OCI-LY7 (cell line): Measurements from ENCODE around the gene PPTC7. TPM values are rescaled to one million over a fixed set of nuclear protein-coding genes. Genes with fewer than 3 reads are reported as not detected.
"Not testable (repeated sequence)": the region's sequence is repeated elsewhere in the genome, so short reads cannot be mapped to it uniquely, and the experiment has no call there.

Source experiments
- BruUV-seq: library from RNA; stranded (reverse); fragments of 400-500 nt; replicated peaks from 2 replicates; lab custom pipeline; 2021; lab: Mats Ljungman, UMichigan
- CTCF ChIA-PET: fragments of 300-600 bp; sonication (Branson Sonifier 250); formaldehyde crosslinking; loops from one replicate; lab custom pipeline; 2022; ENCODE audit warnings: antibody characterized with exemption; ENCODE audit not compliant: unreplicated experiment; lab: Charles Lee
- POLR2A ChIA-PET: fragments of 300-600 bp; sonication (Branson Sonifier 250); formaldehyde crosslinking; loops from one replicate; lab custom pipeline; 2022; ENCODE audit warnings: antibody characterized with exemption; lab: Charles Lee
- DNase-seq: peaks from one replicate; pipeline ENCODE4 v3.0.0-alpha.2; 2015; ENCODE audit warnings: low spot score
- H2AFZ ChIP-seq: fragments of 200-600 bp; sonication (generic), shearing (Covaris generic); 2 replicates; pipeline ENCODE4 v1.6.1; 2014; ENCODE audit warnings: mild to moderate bottlenecking, antibody characterized with exemption, low read length, moderate library complexity
- H3K27ac ChIP-seq: fragments of 200-600 bp; sonication (generic); 2 replicates; pipeline ENCODE4 v1.5.1; 2014; ENCODE audit warnings: mixed run types, low read depth, mild to moderate bottlenecking, moderate library complexity, low read length, inconsistent platforms; ENCODE audit not compliant: poor library complexity, severe bottlenecking
- H3K36me3 ChIP-seq: fragments of 200-600 bp; sonication (generic); 2 replicates; pipeline ENCODE4 v1.6.1; 2014; ENCODE audit warnings: mild to moderate bottlenecking, antibody characterized with exemption, low read length, moderate library complexity, mixed read lengths; ENCODE audit not compliant: insufficient read depth
- H3K4me1 ChIP-seq: fragments of 200-600 bp; sonication (generic); 2 replicates; pipeline ENCODE4 v1.5.1; 2014; ENCODE audit warnings: mild to moderate bottlenecking, low read length; ENCODE audit not compliant: insufficient read depth, poor library complexity, severe bottlenecking
- H3K4me2 ChIP-seq: fragments of 200-600 bp; sonication (generic); 2 replicates; pipeline ENCODE4 v1.6.1; 2014; ENCODE audit warnings: mild to moderate bottlenecking, low read length
- H3K4me3 ChIP-seq: fragments of 200-600 bp; sonication (generic); 2 replicates; pipeline ENCODE4 v1.5.1; 2014; ENCODE audit warnings: mild to moderate bottlenecking, low read depth, low read length; ENCODE audit not compliant: poor library complexity, severe bottlenecking
- H3K79me2 ChIP-seq: fragments of 200-600 bp; sonication (generic); 2 replicates; pipeline ENCODE4 v1.6.1; 2016; ENCODE audit warnings: low read depth, mild to moderate bottlenecking, low read length, moderate library complexity, mixed read lengths; ENCODE audit not compliant: insufficient read depth
- H3K9me2 ChIP-seq: fragments of 200-600 bp; sonication (generic); 2 replicates; pipeline ENCODE4 v1.6.1; 2016; ENCODE audit warnings: mild to moderate bottlenecking, low read length, mixed read lengths; ENCODE audit not compliant: insufficient read depth
- H3K9me3 ChIP-seq: fragments of 200-600 bp; sonication (generic); 2 replicates; pipeline ENCODE4 v1.6.1; 2014; ENCODE audit warnings: mild to moderate bottlenecking, mixed run types, low read length, mixed read lengths
- H4K20me1 ChIP-seq: fragments of 200-600 bp; sonication (generic); 2 replicates; pipeline ENCODE4 v1.6.1; 2014; ENCODE audit warnings: mild to moderate bottlenecking, antibody characterized with exemption, low read length, moderate library complexity, mixed read lengths; ENCODE audit not compliant: insufficient read depth
- CTCF ChIP-seq: fragments of 200-600 bp; sonication (generic); conservative IDR thresholded peaks from 2 replicates; pipeline ENCODE4 v1.5.1; 2014; ENCODE audit warnings: mild to moderate bottlenecking, antibody characterized with exemption, low read length, moderate library complexity, mixed read lengths
- EZH2phosphoT487 ChIP-seq: fragments of 200-600 bp; sonication (generic); IDR thresholded peaks from 2 replicates; pipeline ENCODE4 v1.6.1; 2018; ENCODE audit warnings: low read depth, borderline replicate concordance, mild to moderate bottlenecking, mixed run types, antibody characterized with exemption, low read length, moderate library complexity, mixed read lengths
- intact Hi-C: fragments of 100-400 bp; cut with micrococcal nuclease; formaldehyde crosslinking; loops from one replicate; pipeline ENCODE4 v1.10.0; 2022; ENCODE audit not compliant: unreplicated experiment
- total RNA-seq, 2 experiments: library from RNA; depleted of rRNA in 1 of 2; stranded (reverse); fragments of >200 nt in 1 of 2; shearing (Covaris generic) in 1 of 2; gene quantifications; 2 replicates each; pipeline ENCODE4 v1.2.3, GENCODE V29; 2014 to 2022

The PPTC7 gene
- total RNA-seq, 2 experiments from 2014 or later, result 11.4 to 29.7 TPM

GRCh38 chr12:110575326-110575725 lies 7.8 kb downstream of the PPTC7 start:
- peaks cover 27% of the 10 kb centered on the region for H3K9me3 ChIP-seq
- POLR2A ChIA-PET, result interaction anchor here (0.6 to 1.6 kb wide), 10 partner anchors 10 to 376 kb away, joined by 3 to 11 read pairs (median 5); no protein-coding TSS in a partner anchor
- CTCF ChIA-PET, result interaction anchor here (0.6 kb wide), 1 partner anchor 163 kb away, joined by 3 read pairs; no protein-coding TSS in a partner anchor
- no peak overlapping the region for H3K27ac ChIP-seq
- DNase-seq, result no peak
- H3K79me2 ChIP-seq, result peaks cover 91% of the 10 kb centered on the region
- no peak overlapping the region for H3K4me2 ChIP-seq
- no peaks in the 10 kb centered on the region for H3K9me2 ChIP-seq
- peaks cover 20% of the 10 kb centered on the region; the same call in 1 of the 2 replicates for H4K20me1 ChIP-seq
- no peak overlapping the region for H3K4me3 ChIP-seq
- H2AFZ ChIP-seq, result no peak overlapping the region
- TF ChIP-seq CTCF (no peak), EZH2phosphoT487 (no peak)
- H3K4me1 ChIP-seq, result peaks cover 28% of the 10 kb centered on the region
- no TSS peak for BruUV-seq
- intact Hi-C loops, result no loop called here
- peaks cover 38% of the 10 kb centered on the region for H3K36me3 ChIP-seq

- intact Hi-C loops, result not testable (repeated sequence)
Observed at GRCh38 chr12:110574717-110575230, 8.3 kb downstream of the PPTC7 start.

GRCh38 chr12:110574044-110574443 lies 9.1 kb downstream of the PPTC7 start:
- H3K4me2 ChIP-seq, result no peak overlapping the region
- H3K4me3 ChIP-seq, result no peak overlapping the region
- DNase-seq, result no peak
- no peaks in the 10 kb centered on the region for H3K9me2 ChIP-seq
- intact Hi-C loops, result no loop called here
- no peak for TF ChIP-seq EZH2phosphoT487
- no peak for TF ChIP-seq CTCF
- H2AFZ ChIP-seq, result no peak overlapping the region
- POLR2A ChIA-PET, result interaction anchor here (0.5 to 1.0 kb wide), 4 partner anchors 8 to 77 kb away, joined by 3 to 5 read pairs (median 4); no protein-coding TSS in a partner anchor
- CTCF ChIA-PET, result no interaction called here
- peaks cover 40% of the 10 kb centered on the region for H3K36me3 ChIP-seq
- H3K4me1 ChIP-seq, result peaks cover 15% of the 10 kb centered on the region
- BruUV-seq, result no TSS peak
- H3K79me2 ChIP-seq, result peaks cover 87% of the 10 kb centered on the region
- H3K27ac ChIP-seq, result no peak overlapping the region
- H4K20me1 ChIP-seq, result peaks cover 20% of the 10 kb centered on the region; the same call in 1 of the 2 replicates
- H3K9me3 ChIP-seq, result peaks cover 34% of the 10 kb centered on the region

More at GRCh38 chr12:110574717-110575230, 8.3 kb downstream of the PPTC7 start:
- POLR2A ChIA-PET, result interaction anchor here (0.9 to 1.0 kb wide), 2 partner anchors 9 to 153 kb away, joined by 3 read pairs; no protein-coding TSS in a partner anchor
- H3K4me2 ChIP-seq, H3K9me2 ChIP-seq, H3K4me3 ChIP-seq, H3K27ac ChIP-seq, H2AFZ ChIP-seq, CTCF ChIA-PET, BruUV-seq, DNase-seq: not testable (repeated sequence)
- peaks cover 87% of the 10 kb centered on the region for H3K79me2 ChIP-seq
- H3K36me3 ChIP-seq, result peaks cover 39% of the 10 kb centered on the region
- peaks cover 22% of the 10 kb centered on the region for H3K4me1 ChIP-seq
- peaks cover 28% of the 10 kb centered on the region for H3K9me3 ChIP-seq
- H4K20me1 ChIP-seq, result peaks cover 20% of the 10 kb centered on the region; the same call in 1 of the 2 replicates

- H3K27ac ChIP-seq, H4K20me1 ChIP-seq, H3K4me2 ChIP-seq, H3K4me3 ChIP-seq, CTCF ChIA-PET, H2AFZ ChIP-seq, H3K9me2 ChIP-seq, POLR2A ChIA-PET, DNase-seq, H3K4me1 ChIP-seq, intact Hi-C loops, BruUV-seq: not testable (repeated sequence)
- Histone ChIP-seq H3K79me2 (peaks cover 86% of the 10 kb centered on the region), H3K9me3 (peaks cover 39% of the 10 kb centered on the region), H3K36me3 (peaks cover 38% of the 10 kb centered on the region)
Observed at GRCh38 chr12:110570798-110571197, 12.3 kb downstream of the PPTC7 start.

GRCh38 chr12:110569838-110570237 lies 13.3 kb downstream of the PPTC7 start:
- H3K9me2 ChIP-seq, H2AFZ ChIP-seq, H3K4me1 ChIP-seq, POLR2A ChIA-PET, BruUV-seq, H4K20me1 ChIP-seq, H3K4me2 ChIP-seq, CTCF ChIA-PET, intact Hi-C loops, DNase-seq, H3K27ac ChIP-seq, H3K4me3 ChIP-seq: not testable (repeated sequence)
- Histone ChIP-seq H3K9me3 (peaks cover 39% of the 10 kb centered on the region), H3K36me3 (peaks cover 34% of the 10 kb centered on the region), H3K79me2 (peaks cover 86% of the 10 kb centered on the region)
